GM12872 (cell line): Measurements from ENCODE around the gene ADAMTS14.

Source experiments
- TF ChIP-seq, protein P1 (sequence below): IDR thresholded peaks from 3 replicates; pipeline ENCODE4 v1.5.1; 2011; ENCODE audit warnings: low read depth, mild to moderate bottlenecking, low read length, moderate library complexity; ENCODE audit not compliant: insufficient read depth

Gene ADAMTS14

DNA sequence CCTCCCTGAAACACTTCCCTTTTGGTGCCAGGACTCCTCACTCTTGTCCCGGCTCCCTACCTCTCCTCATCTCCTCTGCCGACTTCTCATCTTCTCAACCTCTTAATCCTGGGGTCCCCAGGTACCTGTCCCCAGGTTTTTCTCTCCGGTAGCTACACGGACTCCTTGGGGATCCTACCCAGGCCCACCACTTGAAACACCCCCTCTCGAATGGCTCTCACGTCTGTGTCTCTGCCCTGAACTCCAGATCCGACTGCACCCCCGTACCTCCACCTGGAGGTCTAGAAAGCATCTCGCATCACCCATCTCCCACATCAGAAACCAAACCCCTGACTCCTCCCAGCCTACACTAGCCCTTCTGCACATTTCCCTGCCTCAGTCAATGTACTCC is 108.1 kb downstream of the ADAMTS14 start:
- TF ChIP-seq, protein P1, sequence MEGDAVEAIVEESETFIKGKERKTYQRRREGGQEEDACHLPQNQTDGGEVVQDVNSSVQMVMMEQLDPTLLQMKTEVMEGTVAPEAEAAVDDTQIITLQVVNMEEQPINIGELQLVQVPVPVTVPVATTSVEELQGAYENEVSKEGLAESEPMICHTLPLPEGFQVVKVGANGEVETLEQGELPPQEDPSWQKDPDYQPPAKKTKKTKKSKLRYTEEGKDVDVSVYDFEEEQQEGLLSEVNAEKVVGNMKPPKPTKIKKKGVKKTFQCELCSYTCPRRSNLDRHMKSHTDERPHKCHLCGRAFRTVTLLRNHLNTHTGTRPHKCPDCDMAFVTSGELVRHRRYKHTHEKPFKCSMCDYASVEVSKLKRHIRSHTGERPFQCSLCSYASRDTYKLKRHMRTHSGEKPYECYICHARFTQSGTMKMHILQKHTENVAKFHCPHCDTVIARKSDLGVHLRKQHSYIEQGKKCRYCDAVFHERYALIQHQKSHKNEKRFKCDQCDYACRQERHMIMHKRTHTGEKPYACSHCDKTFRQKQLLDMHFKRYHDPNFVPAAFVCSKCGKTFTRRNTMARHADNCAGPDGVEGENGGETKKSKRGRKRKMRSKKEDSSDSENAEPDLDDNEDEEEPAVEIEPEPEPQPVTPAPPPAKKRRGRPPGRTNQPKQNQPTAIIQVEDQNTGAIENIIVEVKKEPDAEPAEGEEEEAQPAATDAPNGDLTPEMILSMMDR = no peak

DNA sequence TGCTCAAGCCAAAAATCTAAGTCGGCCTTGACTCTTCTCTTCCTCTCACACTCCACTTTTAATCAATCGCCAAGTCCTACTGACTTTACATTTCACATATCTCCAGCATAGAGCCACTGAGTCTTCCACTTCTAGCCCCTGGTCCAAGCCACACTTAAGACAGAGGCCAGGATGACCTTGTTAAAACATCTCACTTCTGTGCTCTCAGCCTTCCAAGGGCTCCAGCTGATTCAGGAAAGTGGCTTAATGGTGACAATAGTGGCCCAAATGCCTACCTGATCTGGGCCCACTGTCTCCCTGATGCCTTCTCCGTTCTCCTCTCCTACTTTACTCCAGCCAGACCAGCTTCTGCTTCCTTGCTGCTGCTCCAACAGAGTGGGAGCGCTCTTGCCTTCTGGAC is 108.5 kb downstream of the ADAMTS14 start:
- TF ChIP-seq, protein P1 = no peak

DNA sequence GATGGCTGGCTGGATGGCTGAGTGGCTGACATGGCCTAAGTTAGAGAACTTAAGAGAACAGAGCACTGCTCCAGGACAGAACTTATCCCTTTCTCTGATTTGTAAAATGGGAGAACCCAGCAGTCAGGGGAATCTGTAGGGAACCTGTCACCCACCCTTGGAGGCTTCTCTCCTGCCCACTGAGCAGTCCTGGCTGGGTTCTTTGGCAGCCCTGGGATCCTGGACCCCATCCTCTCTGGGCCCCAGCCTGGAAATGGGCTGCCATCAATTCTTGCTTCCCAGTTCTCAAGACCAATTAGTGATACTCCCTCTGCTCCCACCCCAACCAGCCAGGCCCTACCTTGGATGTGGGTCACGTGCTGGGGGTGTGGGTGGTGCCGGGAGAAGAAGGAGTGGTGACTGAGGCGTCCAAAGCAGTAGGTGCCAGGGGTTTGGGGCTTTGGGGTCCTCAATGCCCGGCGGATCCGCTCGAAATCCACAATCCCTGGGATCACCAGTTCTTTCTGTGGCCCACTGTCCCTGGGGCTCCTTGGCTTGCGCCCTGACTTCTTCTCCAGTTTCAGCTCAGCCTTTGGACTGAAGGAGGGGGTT is 109.2 kb downstream of the ADAMTS14 start:
- TF ChIP-seq, protein P1 = no peak

DNA sequence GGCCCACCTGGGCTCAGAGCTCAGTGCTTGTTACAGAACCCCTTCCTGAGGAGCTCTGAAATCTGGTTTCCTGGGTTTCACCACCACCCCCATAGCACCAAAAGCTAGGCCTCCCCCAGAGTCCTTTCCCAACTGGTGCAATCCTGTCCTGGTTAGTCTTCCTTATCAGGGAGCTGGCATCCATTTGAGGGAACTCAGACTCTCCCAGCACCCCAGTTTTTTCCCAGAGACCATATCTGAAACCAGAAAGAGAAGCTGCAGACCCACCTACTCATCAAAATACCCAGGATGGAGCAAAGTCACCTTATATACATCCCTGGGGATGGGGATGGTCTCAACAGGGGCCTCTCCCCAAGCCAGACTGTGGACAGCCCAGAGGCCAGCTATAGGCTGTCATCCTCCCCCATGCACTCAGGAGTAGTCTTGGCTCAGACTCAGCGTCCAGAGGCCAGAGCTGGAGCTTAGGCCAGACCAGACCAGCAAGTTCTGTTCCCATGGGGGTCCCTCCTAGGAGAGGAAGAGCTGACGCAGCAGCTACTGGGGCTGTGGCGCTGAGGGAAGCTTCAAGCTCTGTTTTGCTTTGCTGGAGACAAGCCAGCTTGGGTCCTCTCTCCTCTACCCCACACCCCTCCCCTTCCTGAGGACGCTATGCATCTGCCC is 109.9 kb downstream of the ADAMTS14 start:
- TF ChIP-seq, protein P1 = no peak

DNA sequence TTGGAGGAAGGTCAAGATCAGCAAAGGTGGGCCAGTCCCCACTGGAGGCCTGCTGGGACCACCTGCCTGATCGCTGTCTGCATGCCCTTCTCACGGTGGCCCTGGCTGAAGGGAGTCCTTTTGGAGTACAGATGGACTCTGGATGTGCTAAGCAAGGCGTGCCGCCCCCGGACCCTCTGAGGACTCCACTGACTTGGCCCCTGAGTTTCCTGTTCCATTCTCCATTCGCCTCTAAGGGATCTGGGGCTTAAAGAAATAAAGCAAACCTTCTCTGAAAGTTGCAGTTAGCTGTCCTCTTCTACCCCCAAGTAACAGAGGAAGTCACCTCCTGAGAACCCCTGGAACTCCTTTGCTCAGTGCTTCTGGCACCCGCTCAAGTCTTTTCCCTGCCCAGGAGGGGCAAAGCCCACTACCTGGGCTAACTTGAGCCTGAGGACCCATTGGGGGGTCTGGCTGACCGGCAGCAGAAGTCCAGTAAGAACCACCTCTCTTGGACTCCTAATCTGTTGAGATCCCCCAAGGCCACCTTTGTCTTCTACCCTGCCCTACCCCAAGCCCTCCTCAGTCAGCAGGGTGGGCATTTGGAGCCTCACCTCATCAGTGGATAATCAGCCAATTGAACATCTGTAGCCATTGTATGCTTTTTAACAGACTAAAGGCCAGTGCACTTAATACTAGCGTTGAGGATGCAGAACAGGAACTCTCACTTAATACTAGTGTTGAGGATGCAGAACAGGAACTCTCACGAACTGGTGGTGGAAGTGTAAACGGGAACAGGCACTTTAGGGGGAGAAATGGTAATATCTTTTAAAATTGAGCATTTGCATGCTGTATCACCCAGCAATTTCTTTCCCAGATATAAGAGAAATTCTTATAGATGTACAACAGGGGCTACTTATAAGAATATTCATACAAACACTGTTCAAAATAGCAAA is 110.7 kb downstream of the ADAMTS14 start:
- TF ChIP-seq, protein P1 = no peak

DNA sequence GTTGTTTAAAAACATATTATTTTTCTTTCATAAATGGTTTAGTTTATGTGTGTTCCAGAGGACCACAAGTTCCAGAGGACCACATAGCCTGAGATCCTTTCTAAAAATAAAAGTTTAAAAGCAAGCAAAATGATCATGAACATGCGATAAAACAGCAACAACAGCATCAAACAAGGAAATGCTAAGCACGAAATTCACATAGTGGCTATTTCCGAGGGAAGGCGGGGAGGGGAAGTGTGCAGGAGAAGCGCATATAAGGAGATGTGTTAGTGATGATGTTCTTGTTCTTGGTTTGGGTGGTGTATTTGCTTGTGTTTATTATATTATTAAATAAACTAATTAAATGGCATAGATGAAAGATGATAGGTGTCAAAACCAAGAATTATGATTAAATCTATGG is 111.7 kb downstream of the ADAMTS14 start:
- TF ChIP-seq, protein P1 = no peak

DNA sequence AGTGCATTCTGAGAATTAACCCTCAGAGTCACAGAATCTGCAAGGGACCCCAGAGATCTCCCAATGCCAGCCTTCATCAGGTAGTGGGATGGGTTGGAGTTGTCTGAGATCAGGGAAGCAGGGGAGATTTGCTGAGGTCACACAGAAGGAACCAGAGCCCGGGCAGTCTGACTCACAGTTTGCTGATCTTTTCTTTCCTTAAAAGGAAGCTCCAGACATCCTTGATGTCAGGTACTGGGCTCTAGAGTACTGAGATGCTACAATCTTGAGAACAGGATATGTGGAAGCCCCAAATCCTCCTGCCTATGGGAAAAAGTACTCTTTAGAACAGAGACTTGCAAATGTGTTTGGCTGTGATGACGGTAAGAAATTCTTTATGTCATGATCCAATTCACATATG is 112.2 kb downstream of the ADAMTS14 start:
- TF ChIP-seq, protein P1 = no peak
